Measurements from ENCODE around the gene HOGA1.
"Not testable (repeated sequence)": the region's sequence is repeated elsewhere in the genome, so short reads cannot be mapped to it uniquely, and the experiment has no call there.

The HOGA1 gene

DNA sequence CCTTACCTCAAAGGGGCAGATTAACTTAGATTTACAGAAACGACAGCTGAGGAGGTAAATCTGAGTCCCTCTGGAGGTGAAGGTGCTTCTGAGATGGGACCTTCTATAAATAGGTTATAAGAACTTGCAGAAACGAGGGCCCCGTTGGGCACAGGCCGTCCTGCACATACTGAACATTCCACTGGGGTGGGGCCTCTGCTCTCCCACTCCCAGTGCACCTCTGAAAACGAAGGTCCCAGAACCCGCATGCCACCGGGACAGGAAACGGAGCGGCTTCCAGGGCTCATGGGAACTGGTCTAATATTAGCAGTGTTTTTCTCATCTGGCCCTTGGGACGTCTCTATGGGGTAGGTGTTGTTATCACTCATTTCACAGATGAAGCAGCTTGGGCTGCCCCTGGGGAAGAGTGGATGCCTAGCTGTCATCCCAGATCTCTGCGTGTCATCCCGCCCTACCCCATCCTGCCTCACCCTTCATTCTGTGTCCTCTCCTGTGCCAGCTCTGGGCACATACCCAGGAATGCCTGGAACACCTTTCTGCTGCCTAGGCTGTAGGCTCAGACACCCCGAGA lies 24.9 kb downstream of the HOGA1 start:
- DNase-seq (ENCODE audit: low read depth in 3 of 3) = no peak

GRCh38 chr10:97611473-97611872 lies 27.3 kb downstream of the HOGA1 start:
- DNase-seq (ENCODE audit: low read depth in 3 of 3) = no peak

- no peak for DNase-seq (ENCODE audit: low read depth in 3 of 3)
Measured at GRCh38 chr10:97612386-97612785, 28.2 kb downstream of the HOGA1 start.

DNA sequence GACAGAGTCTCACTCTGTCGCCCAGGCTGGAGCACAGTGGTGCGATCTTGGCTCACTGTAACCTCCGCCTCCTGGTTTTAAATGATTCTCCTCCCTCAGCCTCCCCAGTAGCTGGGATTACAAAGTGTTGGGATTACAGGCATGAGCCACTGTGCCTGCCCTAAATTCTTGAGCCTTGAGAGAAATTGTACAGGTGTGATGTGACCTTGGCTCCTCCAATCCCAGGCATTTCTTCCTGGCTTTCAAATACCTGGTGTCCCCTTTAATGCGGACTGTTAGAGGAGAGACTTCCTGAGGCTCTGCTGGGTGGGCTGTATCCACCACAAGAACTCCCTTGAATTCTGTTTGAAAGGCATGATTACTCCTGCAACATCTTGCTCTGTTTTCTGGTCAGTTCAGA lies 34.1 kb downstream of the HOGA1 start:
- no peak for DNase-seq (ENCODE audit: low read depth in 3 of 3)

DNA sequence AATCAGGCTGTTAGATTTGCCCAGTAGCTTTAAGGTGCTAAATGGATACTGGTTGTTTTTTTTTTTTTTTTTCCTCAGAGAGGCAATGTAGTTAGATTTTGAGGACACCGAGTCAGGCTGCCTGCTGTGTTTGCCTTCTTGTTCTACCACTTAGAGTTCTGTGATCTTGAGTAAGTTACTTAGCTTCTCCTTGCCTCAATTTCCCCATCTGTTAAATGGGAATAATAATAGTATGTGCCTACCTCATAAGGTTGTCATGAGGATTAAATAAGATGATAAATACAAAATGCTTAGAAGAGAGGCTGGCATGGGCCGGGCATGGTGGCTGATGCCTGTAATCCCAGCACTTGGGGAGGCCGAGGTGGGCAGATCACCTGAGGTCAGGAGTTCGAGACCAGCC lies 34.5 kb downstream of the HOGA1 start:
- DNase-seq (ENCODE audit: low read depth in 3 of 3) = no peak

DNA sequence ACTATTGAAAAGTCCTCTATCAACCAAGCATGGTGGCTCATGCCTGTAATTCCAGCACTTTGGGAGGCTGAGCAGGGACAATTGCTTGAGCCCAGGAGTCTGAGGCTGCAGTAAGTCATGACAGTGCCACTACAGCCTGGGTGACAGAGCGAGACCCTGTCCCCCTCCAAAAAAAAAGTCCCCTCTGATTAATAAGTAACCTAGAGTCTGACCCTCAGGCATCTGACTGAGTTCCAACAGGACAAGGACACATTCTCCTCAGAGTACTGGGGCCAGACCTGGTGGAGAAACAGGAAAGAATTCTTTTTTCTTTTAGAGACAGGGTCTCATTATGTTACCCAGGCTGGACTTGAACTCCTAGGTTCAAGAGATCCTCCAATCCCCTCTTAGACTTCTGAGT lies 39.1 kb downstream of the HOGA1 start:
- no peak for DNase-seq (ENCODE audit: low read depth in 3 of 3)

DNA sequence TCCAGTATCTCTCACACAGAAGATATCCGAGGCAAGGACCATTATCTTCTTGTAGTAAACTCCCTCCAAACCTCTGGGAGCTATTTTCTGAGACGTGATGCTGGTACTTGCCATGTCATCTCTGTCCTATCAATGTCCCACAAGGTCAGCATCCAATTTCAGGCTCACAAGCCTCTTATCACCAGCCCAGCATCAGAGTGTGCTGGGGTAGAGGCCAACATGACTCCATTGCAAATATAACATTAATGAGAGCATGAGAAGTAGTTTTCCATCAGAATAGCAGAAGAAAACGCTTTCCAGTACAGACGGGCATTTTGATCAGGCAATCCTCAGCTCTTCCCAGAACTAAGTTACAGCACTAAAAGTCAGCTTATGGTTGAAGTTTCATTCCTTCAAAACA lies 43.5 kb downstream of the HOGA1 start:
- no peak for DNase-seq (ENCODE audit: low read depth in 3 of 3)

- no peak for DNase-seq (ENCODE audit: low read depth in 3 of 3)
Measured at GRCh38 chr10:97628228-97628627, 44.0 kb downstream of the HOGA1 start.

GRCh38 chr10:97629289-97629688 lies 45.1 kb downstream of the HOGA1 start:
- DNase-seq (ENCODE audit: low read depth in 3 of 3) = no peak

DNA sequence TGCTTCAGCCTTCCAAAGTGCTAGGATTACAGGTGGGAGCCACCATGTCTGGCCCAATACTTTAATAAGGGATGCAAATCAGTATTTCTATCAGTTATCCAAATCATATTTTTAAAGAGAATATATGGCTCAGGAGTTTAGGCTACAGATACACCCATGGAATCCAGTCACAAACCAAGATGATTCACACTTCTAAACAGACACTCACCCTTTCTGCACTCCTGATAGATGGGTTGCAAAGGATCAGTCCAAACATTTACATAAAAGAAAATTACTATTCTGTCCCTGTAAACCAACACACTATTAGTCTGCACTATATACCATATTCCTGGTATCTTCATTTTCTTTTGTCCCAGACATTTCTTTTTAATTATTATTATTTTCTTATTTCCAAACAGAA lies 46.9 kb downstream of the HOGA1 start:
- DNase-seq (ENCODE audit: low read depth in 3 of 3) = no peak

- peak; percentile 82 to 89 (median 88) for DNase-seq (ENCODE audit: low read depth in 3 of 3)
Measured at GRCh38 chr10:97632949-97633884, 49.0 kb downstream of the HOGA1 start, which contains the start of gene MORN4. TSS of gene MORN4 (minus strand) at chr10:97633500. CDS start at chr10:97619653, 13,847 bp downstream.

DNA sequence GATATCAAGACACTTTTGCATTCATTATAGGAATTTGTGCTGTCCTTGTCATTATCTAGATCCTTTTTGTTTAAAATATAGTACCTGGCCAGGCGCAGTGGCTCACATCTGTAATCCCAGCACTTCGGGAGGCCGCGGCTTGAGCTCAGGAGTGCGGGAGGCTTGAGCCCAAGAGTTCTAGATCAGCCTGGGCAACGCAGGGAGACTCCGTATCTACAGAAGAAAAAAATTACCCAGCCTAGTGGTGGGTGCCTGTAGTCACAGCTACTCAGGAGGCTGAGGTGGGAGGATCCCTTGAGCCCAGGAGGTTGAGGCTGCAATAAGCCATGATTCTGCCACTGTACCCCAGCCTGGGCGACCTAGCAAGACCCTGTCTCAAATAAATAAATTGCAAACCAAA lies 49.7 kb downstream of the HOGA1 start:
- no peak for DNase-seq (ENCODE audit: low read depth in 3 of 3)

GRCh38 chr10:97635577-97635976 lies 51.4 kb downstream of the HOGA1 start:
- DNase-seq (ENCODE audit: low read depth in 3 of 3) = no peak

- DNase-seq (ENCODE audit: low read depth in 3 of 3) = not testable (repeated sequence)
Measured at GRCh38 chr10:97639090-97639489, 54.9 kb downstream of the HOGA1 start.

DNA sequence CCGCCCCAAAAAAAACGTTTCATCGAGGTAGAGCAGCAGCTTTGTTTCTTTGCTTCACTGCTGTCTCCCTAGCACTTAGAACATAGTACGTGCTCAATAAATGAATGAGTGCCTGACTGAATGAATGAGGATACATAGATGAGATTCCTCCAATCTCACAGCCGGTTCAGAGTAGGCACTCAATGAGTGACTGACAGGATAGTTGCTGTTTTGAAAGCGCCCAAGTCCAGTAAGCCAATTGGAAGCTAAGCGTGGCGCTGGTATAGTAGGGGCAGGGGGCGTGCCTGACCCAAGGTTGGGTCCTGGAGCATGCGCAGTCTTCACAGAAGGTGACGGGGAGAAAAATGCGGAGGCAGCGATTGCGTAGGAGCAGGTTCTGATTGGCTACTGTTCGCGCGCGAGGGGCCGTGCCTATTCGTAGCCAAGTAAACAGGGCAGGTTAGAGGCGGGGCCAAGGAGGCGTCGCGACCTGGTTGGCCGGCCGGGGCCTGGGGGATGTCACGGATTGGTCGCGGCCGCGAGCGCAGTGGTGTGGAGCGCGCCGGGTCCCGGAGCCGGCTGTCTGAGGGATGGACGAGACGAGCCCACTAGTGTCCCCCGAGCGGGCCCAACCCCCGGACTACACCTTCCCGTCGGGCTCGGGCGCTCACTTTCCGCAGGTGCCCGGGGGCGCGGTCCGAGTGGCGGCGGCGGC lies 56.1 kb downstream of the HOGA1 start, which contains the start of gene PI4K2A:
Gene PI4K2A (plus strand): TSS at position 498 of the 694 bp plus-strand sequence. CDS start 72 bp downstream, at position 570.
- peak; percentile 99 to 100 (median 99) for DNase-seq (ENCODE audit: low read depth in 3 of 3)

DNA sequence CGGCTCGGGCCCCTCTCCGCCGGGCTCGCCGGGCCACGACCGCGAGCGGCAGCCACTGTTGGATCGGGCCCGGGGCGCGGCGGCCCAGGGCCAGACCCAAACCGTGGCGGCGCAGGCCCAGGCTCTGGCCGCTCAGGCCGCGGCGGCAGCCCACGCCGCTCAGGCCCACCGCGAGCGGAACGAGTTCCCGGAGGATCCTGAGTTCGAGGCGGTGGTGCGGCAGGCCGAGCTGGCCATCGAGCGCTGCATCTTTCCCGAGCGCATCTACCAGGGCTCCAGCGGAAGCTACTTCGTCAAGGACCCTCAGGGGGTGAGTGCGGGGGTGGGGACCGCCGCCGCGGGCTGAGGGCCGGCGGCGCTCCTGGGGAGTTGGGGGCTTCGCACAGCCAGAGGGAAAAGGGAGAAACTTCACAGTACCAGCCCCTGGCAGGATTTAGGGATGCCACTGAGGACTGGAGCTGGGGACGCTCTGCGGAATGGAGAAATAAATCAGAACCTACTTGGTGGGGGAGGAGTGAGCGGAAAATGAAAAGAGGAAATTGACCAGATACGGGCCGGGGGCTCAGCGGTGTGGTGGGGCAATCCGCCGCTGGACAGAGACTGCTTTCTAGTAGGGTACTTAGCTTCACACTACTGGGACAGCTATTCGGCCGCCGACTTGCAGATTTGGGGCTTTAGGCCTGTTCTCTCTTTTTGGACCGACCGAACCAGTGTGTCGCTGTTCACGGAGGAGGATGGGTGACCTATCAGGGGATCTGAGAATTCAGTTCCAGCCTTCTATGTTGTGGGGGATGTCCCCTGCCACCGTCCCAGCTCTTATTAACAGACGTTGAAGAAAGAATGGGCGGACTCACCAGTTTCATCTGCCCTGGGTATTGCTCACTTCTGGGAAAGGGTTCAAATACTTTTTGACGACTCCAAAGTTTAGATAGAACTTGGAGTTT lies 57.0 kb downstream of the HOGA1 start:
- DNase-seq (ENCODE audit: low read depth in 3 of 3) = peak in 1 of 3 experiments; percentile 6

GRCh38 chr10:97642471-97643159 lies 58.4 kb downstream of the HOGA1 start:
- DNase-seq (ENCODE audit: low read depth in 3 of 3) = not testable (repeated sequence)

DNA sequence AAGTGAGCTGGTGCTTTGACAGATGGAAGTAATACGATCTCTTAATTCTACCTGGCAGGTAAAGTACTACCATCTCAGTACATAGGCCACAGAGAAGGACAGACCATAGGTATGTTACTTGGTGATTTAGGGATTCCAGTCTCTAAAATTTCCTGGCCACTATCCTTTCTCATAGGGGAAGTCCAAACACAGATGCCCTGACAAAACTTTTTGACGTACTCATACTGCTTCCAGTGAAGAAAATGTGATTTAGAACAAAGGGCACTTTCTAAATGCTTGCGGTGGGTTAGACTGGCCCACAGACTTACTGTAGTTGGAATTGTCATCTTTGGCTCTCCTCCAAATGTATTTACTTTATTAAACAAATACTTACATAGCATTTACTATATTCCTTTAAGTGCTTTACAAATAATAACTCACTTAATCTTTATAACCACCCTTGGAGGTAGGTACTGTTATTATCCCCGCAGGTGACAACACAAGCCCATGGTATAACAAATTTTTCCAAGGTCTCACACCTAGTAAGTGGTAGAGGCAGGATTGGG lies 59.3 kb downstream of the HOGA1 start:
- DNase-seq (ENCODE audit: low read depth in 3 of 3) = no peak

GRCh38 chr10:97644936-97645335 lies 60.7 kb downstream of the HOGA1 start:
- DNase-seq (ENCODE audit: low read depth in 3 of 3) = no peak

DNA sequence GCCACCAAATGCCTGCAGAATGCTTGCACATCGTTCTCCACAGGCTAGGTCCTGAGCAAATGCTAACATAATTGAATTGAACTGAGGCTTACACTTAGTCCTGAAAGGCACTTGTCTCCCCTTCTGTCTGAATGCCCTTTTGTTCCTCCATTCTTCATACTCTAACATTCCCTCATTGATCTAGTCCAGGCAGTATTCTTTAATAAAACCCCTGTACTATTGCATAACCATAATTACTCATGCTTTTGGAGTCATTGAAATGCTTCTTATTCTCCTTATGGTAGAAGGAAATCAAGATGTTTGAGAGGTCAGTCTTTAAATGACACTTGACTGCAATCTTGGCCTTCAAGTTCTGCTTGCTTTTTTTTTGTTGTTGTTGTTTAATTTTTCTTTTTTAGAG lies 63.4 kb downstream of the HOGA1 start:
- no peak for DNase-seq (ENCODE audit: low read depth in 3 of 3)
